SK-N-SH (cell line): ENCODE results near the gene CERCAM. TPM values are rescaled to one million over a fixed set of nuclear protein-coding genes. Genes with fewer than 3 reads are reported as not detected.

Experiments
- CTCF ChIA-PET: fragments of 300-600, 350-600 bp; formaldehyde crosslinking; extraction: SDS; loops from one replicate; lab custom pipeline; 2021; lab: Yijun Ruan, JAX
- POLR2A ChIA-PET: fragments of 350-600 bp; sonication (Branson Sonifier 250); formaldehyde crosslinking; extraction: SDS; loops from one replicate; lab custom pipeline; 2020; ENCODE audit warnings: antibody characterized with exemption, inconsistent platforms; lab: Yijun Ruan, JAX
- DNase-seq: peaks from one replicate; pipeline ENCODE4 v3.0.0; 2012
- H2AFZ ChIP-seq: fragments of 200-600 bp; sonication (generic); 2 replicates; pipeline ENCODE4 v1.8.1; 2016; ENCODE audit warnings: antibody characterized with exemption, mild to moderate bottlenecking, low read depth
- H3F3A ChIP-seq: fragments of 200-600 bp; sonication (generic); replicated peaks from 2 replicates; pipeline ENCODE3; 2016; ENCODE audit warnings: antibody characterized with exemption, mild to moderate bottlenecking; ENCODE audit not compliant: insufficient read depth
- H3K27ac ChIP-seq, 2 experiments: fragments of 200-500 bp in 1 of 2; fragments of 200-600 bp in 1 of 2; sonication (Bioruptor generic) in 1 of 2; sonication (generic), shearing (Covaris generic) in 1 of 2; 2 replicates each; pipeline versions ENCODE4 v1.5.1 to v1.6.1; 2014 to 2016; ENCODE audit warnings: low read depth in 2 of 2, inconsistent platforms in 1 of 2, low read length in 1 of 2, mild to moderate bottlenecking in 1 of 2, mixed read lengths in 1 of 2
- H3K27me3 ChIP-seq: fragments of 200-600 bp; sonication (generic), shearing (Covaris generic); 2 replicates; pipeline ENCODE4 v1.6.1; 2016; ENCODE audit warnings: mixed run types; ENCODE audit not compliant: insufficient read depth
- H3K36me3 ChIP-seq, 2 experiments: fragments of 200-500 bp in 1 of 2; fragments of 200-600 bp in 1 of 2; sonication (Bioruptor generic) in 1 of 2; sonication (generic) in 1 of 2; replicated peaks in 1 of 2; 2 replicates each; pipeline versions ENCODE3 to v1.5.1; 2014 to 2016; ENCODE audit warnings: low read length in 1 of 2, mild to moderate bottlenecking in 1 of 2; ENCODE audit not compliant: insufficient read depth in 2 of 2, control insufficient read depth in 1 of 2
- H3K4me1 ChIP-seq, 2 experiments: fragments of 200-500 bp in 1 of 2; fragments of 200-600 bp in 1 of 2; sonication (Bioruptor generic) in 1 of 2; sonication (generic), shearing (Covaris generic) in 1 of 2; 2 replicates each; pipeline versions ENCODE4 v1.5.1 to v1.6.1; 2014 to 2016; ENCODE audit warnings: low read depth in 1 of 2, low read length in 1 of 2, mixed run types in 1 of 2; ENCODE audit not compliant: insufficient read depth in 2 of 2, control insufficient read depth in 1 of 2
- H3K4me2 ChIP-seq: fragments of 200-600 bp; sonication (generic), shearing (Covaris generic); 2 replicates; pipeline ENCODE4 v1.6.1; 2017; ENCODE audit warnings: mixed run types
- H3K4me3 ChIP-seq, 2 experiments: fragments of 200-500 bp in 1 of 2; fragments of 200-600 bp in 1 of 2; sonication (Bioruptor generic) in 1 of 2; sonication (generic), shearing (Covaris generic) in 1 of 2; 2 replicates each; pipeline versions ENCODE4 v1.5.1 to v1.8.1; 2014 to 2016; ENCODE audit warnings: low read depth in 2 of 2, inconsistent platforms in 1 of 2, low read length in 1 of 2, mild to moderate bottlenecking in 1 of 2, mixed read lengths in 1 of 2, moderate library complexity in 1 of 2
- H3K79me2 ChIP-seq: fragments of 200-600 bp; sonication (generic); 2 replicates; pipeline ENCODE4 v1.8.1; 2017; ENCODE audit warnings: mild to moderate bottlenecking; ENCODE audit not compliant: insufficient read depth
- H3K9ac ChIP-seq: fragments of 200-600 bp; sonication (generic); 2 replicates; pipeline ENCODE4 v1.6.1; 2017; ENCODE audit warnings: mixed run types
- H3K9me2 ChIP-seq: fragments of 200-600 bp; sonication (generic); 2 replicates; pipeline ENCODE4 v1.6.1; 2017; ENCODE audit warnings: mixed run types
- H3K9me3 ChIP-seq: fragments of 200-600 bp; sonication (generic); 2 replicates; pipeline ENCODE4 v1.6.1; 2017; ENCODE audit warnings: mixed run types, mild to moderate bottlenecking, moderate library complexity
- H4K20me1 ChIP-seq: fragments of 200-600 bp; sonication (generic); 2 replicates; pipeline ENCODE4 v1.6.1; 2017; ENCODE audit warnings: mild to moderate bottlenecking, mixed run types; ENCODE audit not compliant: insufficient read depth
- CTCF ChIP-seq: fragments of 200-600 bp; sonication (generic); IDR thresholded peaks from 2 replicates; pipeline ENCODE4 v1.6.1; 2017; ENCODE audit warnings: antibody characterized with exemption, mild to moderate bottlenecking, moderate library complexity
- ELF1 ChIP-seq: IDR thresholded peaks from 2 replicates; pipeline ENCODE4 v1.4.0; 2012
- EP300 ChIP-seq, 2 experiments: IDR thresholded peaks; 2 replicates each; pipeline versions ENCODE4 v1.4.0 to v1.6.1; 2012; ENCODE audit warnings: borderline replicate concordance in 1 of 2, low read depth in 1 of 2, low read length in 1 of 2
- FOXJ3 ChIP-seq: sonication (generic); formaldehyde crosslinking; IDR thresholded peaks from 2 replicates; pipeline ENCODE4 v1.5.1; 2020; ENCODE audit warnings: mild to moderate bottlenecking, missing genetic modification reagents
- GABPA ChIP-seq: IDR thresholded peaks from 2 replicates; pipeline ENCODE4 v1.4.0; 2012; ENCODE audit warnings: low read depth, mild to moderate bottlenecking
- GATA2 ChIP-seq: sonication (generic); formaldehyde crosslinking; IDR thresholded peaks from 2 replicates; pipeline ENCODE4 v1.5.0; 2020; ENCODE audit warnings: mild to moderate bottlenecking, missing genetic modification reagents
- IRF3 ChIP-seq: fragments of 150-350 bp; IDR thresholded peaks from 2 replicates; pipeline ENCODE4 v1.6.1; 2016; ENCODE audit warnings: mild to moderate bottlenecking, low read depth, low read length
- PBX3 ChIP-seq: IDR thresholded peaks from 2 replicates; pipeline ENCODE4; 2012
- RAD21 ChIP-seq: IDR thresholded peaks from 2 replicates; pipeline ENCODE4 v1.6.1; 2012; ENCODE audit warnings: mild to moderate bottlenecking, low read length
- RCOR1 ChIP-seq: fragments of 150-350 bp; IDR thresholded peaks from 2 replicates; pipeline ENCODE4 v1.6.1; 2017; ENCODE audit warnings: antibody characterized with exemption, low read length
- REST ChIP-seq: IDR thresholded peaks from 2 replicates; pipeline ENCODE4 v1.6.1; 2012; ENCODE audit warnings: mild to moderate bottlenecking, low read depth, low read length, moderate library complexity
- RFX5 ChIP-seq: IDR thresholded peaks from 2 replicates; pipeline ENCODE4 v1.6.1; 2012; ENCODE audit warnings: mild to moderate bottlenecking, improper control_type of control experiment, low read length
- TCF12 ChIP-seq: IDR thresholded peaks from 2 replicates; pipeline ENCODE4 v1.4.0; 2012
- TEAD4 ChIP-seq: IDR thresholded peaks from 2 replicates; pipeline ENCODE4 v1.4.0; 2012; ENCODE audit warnings: mild to moderate bottlenecking, borderline replicate concordance; ENCODE audit not compliant: insufficient read depth
- WGBS: methylation state at CpG from one replicate; pipeline ENCODE4 v1.1.6; 2017; ENCODE audit warnings: low lambda C conversion rate; 5-methylcytosine and 5-hydroxymethylcytosine counted together
- polyA plus RNA-seq, 3 experiments: library from polyadenylated mRNA; depleted of rRNA; stranded (reverse); fragments of >200 nt; gene quantifications; 2 replicates each; pipeline ENCODE4 v1.2.3, GENCODE V29; 2012

Gene CERCAM
- polyA plus RNA-seq, 1 of the 3 experiments (the other 2 are of a cell fraction) = 131 TPM

GRCh38 chr9:128384801-128385495, 35.7 kb upstream of the CERCAM start:
- CTCF ChIA-PET = interaction anchor here (1.0 to 4.6 kb wide), 6 partner anchors 23 to 89 kb away, joined by 3 to 22 read pairs (median 4); partner anchors contain the start of gene CERCAM
- WGBS = 85% methylated on average over 7 of the region's 7 CpGs

More at GRCh38 chr9:128384801-128385495, 35.7 kb upstream of the CERCAM start:
- Histone ChIP-seq H3K9me2 (no peaks in the 10 kb centered on the region), H3K79me2 (peaks cover 13% of the 10 kb centered on the region; the same call in 1 of the 2 replicates), H3K9me3 (no peaks in the 10 kb centered on the region), H2AFZ (no peak overlapping the region), H3K9ac (no peak overlapping the region), H3K36me3 (peaks cover 11 to 62% of the 10 kb centered on the region in 2 experiments), H3K4me1 (peaks cover 0 to 12% of the 10 kb centered on the region in 2 experiments; a peak in 1 of 4 replicates), H3K4me3 (no peak overlapping the region), H3K27ac (no peak overlapping the region; a peak in 1 of 4 replicates), H3F3A (no peaks in the 10 kb centered on the region), H3K27me3 (no peaks in the 10 kb centered on the region), H4K20me1 (no peaks in the 10 kb centered on the region), H3K4me2 (no peak overlapping the region)
- POLR2A ChIA-PET = no interaction called here
- DNase-seq = no peak
- no peak for TF ChIP-seq ELF1
- no peak for TF ChIP-seq TCF12
- no peak for TF ChIP-seq GABPA
- TF ChIP-seq RFX5 = no peak
- TF ChIP-seq GATA2 (CRISPR knock-in tag) = no peak
- no peak for TF ChIP-seq REST
- no peak for TF ChIP-seq EP300 (IDR thresholded peaks at IDR 0.05; ENCODE audit: borderline replicate concordance in 1 of 2, low read depth in 1 of 2, low read length in 1 of 2)
- no peak for TF ChIP-seq CTCF
- no peak for TF ChIP-seq PBX3
- TF ChIP-seq IRF3 = no peak
- TF ChIP-seq RAD21 = no peak
- TF ChIP-seq RCOR1 = no peak
- TF ChIP-seq TEAD4 = no peak
- no peak for TF ChIP-seq FOXJ3 (CRISPR knock-in tag)
